ENCODE data around the gene GRM5.

Gene GRM5

GRCh38 chr11:88801484-88802123 is 264.2 kb downstream of the GRM5 start:
- no peak for DNase-seq (ENCODE audit: low read depth, low spot score)
- no peak for TF ChIP-seq CTCF (IDR thresholded peaks at IDR 0.05; ENCODE audit: low read depth, low read length)
- no peak overlapping the region for H3K4me3 ChIP-seq (ENCODE audit: low read depth, low read length)
- in situ Hi-C loops (cut with HindIII; ENCODE audit: low sequenced_read_pairs): no loop called here

GRCh38 chr11:88799771-88800500 is 265.8 kb downstream of the GRM5 start:
- no peak overlapping the region for H3K4me3 ChIP-seq (ENCODE audit: low read depth, low read length)
- peak; percentile 60 for DNase-seq (ENCODE audit: low read depth, low spot score)
- no peak for TF ChIP-seq CTCF (IDR thresholded peaks at IDR 0.05; ENCODE audit: low read depth, low read length)
- in situ Hi-C loops (cut with HindIII; ENCODE audit: low sequenced_read_pairs): no loop called here

GRCh38 chr11:88790182-88790581 is 275.6 kb downstream of the GRM5 start:
- H3K4me3 ChIP-seq (ENCODE audit: low read depth, low read length): no peak overlapping the region
- DNase-seq (ENCODE audit: low read depth, low spot score): no peak
- in situ Hi-C loops (cut with HindIII; ENCODE audit: low sequenced_read_pairs): no loop called here
- TF ChIP-seq CTCF (IDR thresholded peaks at IDR 0.05; ENCODE audit: low read depth, low read length): no peak

- TF ChIP-seq CTCF (IDR thresholded peaks at IDR 0.05; ENCODE audit: low read depth, low read length): no peak
- in situ Hi-C loops (cut with HindIII; ENCODE audit: low sequenced_read_pairs): no loop called here
- peak; percentile 91 for DNase-seq (ENCODE audit: low read depth, low spot score)
- no peak overlapping the region for H3K4me3 ChIP-seq (ENCODE audit: low read depth, low read length)
Observed at GRCh38 chr11:88779577-88779976, 286.2 kb downstream of the GRM5 start.

- no peak for TF ChIP-seq CTCF (IDR thresholded peaks at IDR 0.05; ENCODE audit: low read depth, low read length)
- in situ Hi-C loops (cut with HindIII; ENCODE audit: low sequenced_read_pairs): no loop called here
- DNase-seq (ENCODE audit: low read depth, low spot score): no peak
- no peak overlapping the region for H3K4me3 ChIP-seq (ENCODE audit: low read depth, low read length)
Observed at GRCh38 chr11:88770475-88771079, 295.2 kb downstream of the GRM5 start.

GRCh38 chr11:88744140-88744539 is 321.6 kb downstream of the GRM5 start:
- in situ Hi-C loops (cut with HindIII; ENCODE audit: low sequenced_read_pairs): no loop called here

More at GRCh38 chr11:88744140-88744539, 321.6 kb downstream of the GRM5 start:
- no peak for TF ChIP-seq CTCF (IDR thresholded peaks at IDR 0.05; ENCODE audit: low read depth, low read length)
- H3K4me3 ChIP-seq (ENCODE audit: low read depth, low read length): no peak overlapping the region
- DNase-seq (ENCODE audit: low read depth, low spot score): no peak

Data from astrocyte of the spinal cord (primary cell).